Activated T-helper 17 cell treated with anti-CD3 and anti-CD28 coated beads, Interleukin-2, amount 50 U/mL, for 72 hours (primary cell): ENCODE results near the gene CREB5. TPM values are rescaled to one million over a fixed set of nuclear protein-coding genes. Genes with fewer than 3 reads are reported as not detected.
"Not testable (repeated sequence)": the region's sequence is repeated elsewhere in the genome, so short reads cannot be mapped to it uniquely, and the experiment has no call there.

Experiments used
- ATAC-seq: fragments of 150-1000 bp; cut with Tn5 transposase; replicated peaks from 2 replicates; pipeline ENCODE4 v1.10.0; 2021; ENCODE audit warnings: mild to moderate bottlenecking, moderate library complexity
- H3K27ac Mint-ChIP-seq: one replicate; pipeline ENCODE4 v1.8.0; 2022; ENCODE audit warnings: mixed read lengths
- H3K27me3 Mint-ChIP-seq: one replicate; pipeline ENCODE4 v1.8.0; 2022; ENCODE audit warnings: mixed read lengths
- H3K36me3 Mint-ChIP-seq: one replicate; pipeline ENCODE4 v1.8.0; 2022; ENCODE audit warnings: low read depth, mild to moderate bottlenecking, mixed read lengths
- H3K4me1 Mint-ChIP-seq: one replicate; pipeline ENCODE4 v1.8.0; 2022; ENCODE audit warnings: mixed read lengths
- H3K4me3 Mint-ChIP-seq: one replicate; pipeline ENCODE4 v1.8.0; 2022; ENCODE audit warnings: mild to moderate bottlenecking, mixed read lengths
- H3K9me3 Mint-ChIP-seq: one replicate; pipeline ENCODE4 v1.8.0; 2022; ENCODE audit warnings: mixed read lengths
- total RNA-seq, 2 donors: library from RNA; stranded (reverse); gene quantifications; one replicate each; pipeline ENCODE4 v1.2.3, GENCODE V29; 2022

CREB5 gene
- total RNA-seq, 2 donors from 2014 or later, result 0.02 TPM; not detected in 1

GRCh38 chr7:28807396-28807994, 395.2 kb downstream of the CREB5 start:
- no peak for ATAC-seq
- H3K4me3 Mint-ChIP-seq, result no peak overlapping the region
- H3K27me3 Mint-ChIP-seq, result no peaks in the 10 kb centered on the region
- H3K36me3 Mint-ChIP-seq, result no peaks in the 10 kb centered on the region
- H3K9me3 Mint-ChIP-seq, result no peaks in the 10 kb centered on the region
- no peak overlapping the region for H3K27ac Mint-ChIP-seq
- no peaks in the 10 kb centered on the region for H3K4me1 Mint-ChIP-seq

GRCh38 chr7:28808796-28809533, 396.6 kb downstream of the CREB5 start:
- Mint-ChIP-seq H3K27ac (no peak overlapping the region), H3K27me3 (no peaks in the 10 kb centered on the region), H3K36me3 (no peaks in the 10 kb centered on the region), H3K9me3 (no peaks in the 10 kb centered on the region), H3K4me3 (no peak overlapping the region), H3K4me1 (no peaks in the 10 kb centered on the region)
- ATAC-seq, result no peak

GRCh38 chr7:28811008-28811407, 398.7 kb downstream of the CREB5 start:
- Mint-ChIP-seq H3K4me1 (no peaks in the 10 kb centered on the region), H3K36me3 (no peaks in the 10 kb centered on the region), H3K9me3 (no peaks in the 10 kb centered on the region), H3K27ac (no peak overlapping the region), H3K4me3 (no peak overlapping the region), H3K27me3 (no peaks in the 10 kb centered on the region)
- no peak for ATAC-seq

- Mint-ChIP-seq H3K4me3 (no peak overlapping the region), H3K27me3 (no peaks in the 10 kb centered on the region), H3K4me1 (no peaks in the 10 kb centered on the region), H3K27ac (no peak overlapping the region), H3K36me3 (no peaks in the 10 kb centered on the region), H3K9me3 (no peaks in the 10 kb centered on the region)
- no peak for ATAC-seq
Measured at GRCh38 chr7:28811701-28812430, 399.5 kb downstream of the CREB5 start.

- ATAC-seq, result no peak
- no peaks in the 10 kb centered on the region for H3K4me1 Mint-ChIP-seq
- H3K36me3 Mint-ChIP-seq, result no peaks in the 10 kb centered on the region
- no peak overlapping the region for H3K4me3 Mint-ChIP-seq
- no peak overlapping the region for H3K27ac Mint-ChIP-seq
- H3K9me3 Mint-ChIP-seq, result no peaks in the 10 kb centered on the region
- no peaks in the 10 kb centered on the region for H3K27me3 Mint-ChIP-seq
Measured at GRCh38 chr7:28812616-28813015, 400.3 kb downstream of the CREB5 start.

GRCh38 chr7:28813243-28813962, 401.1 kb downstream of the CREB5 start:
- ATAC-seq, result no peak
- Mint-ChIP-seq H3K27ac (no peak overlapping the region), H3K4me3 (no peak overlapping the region), H3K36me3 (no peaks in the 10 kb centered on the region), H3K4me1 (no peaks in the 10 kb centered on the region), H3K9me3 (no peaks in the 10 kb centered on the region), H3K27me3 (no peaks in the 10 kb centered on the region)

- ATAC-seq, result no peak
- H3K9me3 Mint-ChIP-seq, result no peaks in the 10 kb centered on the region
- no peaks in the 10 kb centered on the region for H3K36me3 Mint-ChIP-seq
- no peaks in the 10 kb centered on the region for H3K27me3 Mint-ChIP-seq
- no peak overlapping the region for H3K4me3 Mint-ChIP-seq
- no peaks in the 10 kb centered on the region for H3K4me1 Mint-ChIP-seq
- no peak overlapping the region for H3K27ac Mint-ChIP-seq
Measured at GRCh38 chr7:28815369-28815927, 403.1 kb downstream of the CREB5 start.

- no peak overlapping the region for H3K27ac Mint-ChIP-seq
Measured at GRCh38 chr7:28815928-28816373, 403.6 kb downstream of the CREB5 start.

GRCh38 chr7:28818996-28819395, 406.7 kb downstream of the CREB5 start:
- Mint-ChIP-seq H3K36me3 (no peaks in the 10 kb centered on the region), H3K4me3 (no peak overlapping the region), H3K4me1 (no peaks in the 10 kb centered on the region), H3K27me3 (peaks cover 11% of the 10 kb centered on the region), H3K27ac (no peak overlapping the region), H3K9me3 (no peaks in the 10 kb centered on the region)
- ATAC-seq, result no peak

More at GRCh38 chr7:28815928-28816373, 403.6 kb downstream of the CREB5 start:
- Mint-ChIP-seq H3K9me3 (no peaks in the 10 kb centered on the region), H3K4me1 (no peaks in the 10 kb centered on the region), H3K27me3 (no peaks in the 10 kb centered on the region), H3K36me3 (no peaks in the 10 kb centered on the region), H3K4me3 (no peak overlapping the region)
- no peak for ATAC-seq

GRCh38 chr7:28823582-28823981, 411.3 kb downstream of the CREB5 start:
- Mint-ChIP-seq H3K9me3 (peaks cover 6% of the 10 kb centered on the region), H3K36me3 (no peaks in the 10 kb centered on the region), H3K4me1 (no peaks in the 10 kb centered on the region), H3K27ac (no peak overlapping the region), H3K27me3 (peaks cover 21% of the 10 kb centered on the region), H3K4me3 (no peak overlapping the region)
- no peak for ATAC-seq

- H3K4me1 Mint-ChIP-seq, H3K36me3 Mint-ChIP-seq, H3K27ac Mint-ChIP-seq, ATAC-seq, H3K4me3 Mint-ChIP-seq: not testable (repeated sequence)
- Mint-ChIP-seq H3K27me3 (peaks cover 29% of the 10 kb centered on the region), H3K9me3 (peaks cover 14% of the 10 kb centered on the region)
Measured at GRCh38 chr7:28825817-28826448, 413.6 kb downstream of the CREB5 start.

- Mint-ChIP-seq H3K27ac (no peak overlapping the region), H3K36me3 (no peaks in the 10 kb centered on the region), H3K4me3 (no peak overlapping the region), H3K27me3 (peaks cover 21% of the 10 kb centered on the region), H3K9me3 (peaks cover 14% of the 10 kb centered on the region), H3K4me1 (no peaks in the 10 kb centered on the region)
- ATAC-seq, result no peak
Measured at GRCh38 chr7:28830846-28831245, 418.5 kb downstream of the CREB5 start.

GRCh38 chr7:28832669-28833068, 420.4 kb downstream of the CREB5 start:
- Mint-ChIP-seq H3K9me3 (peaks cover 8% of the 10 kb centered on the region), H3K27me3 (peaks cover 13% of the 10 kb centered on the region), H3K27ac (no peak overlapping the region), H3K36me3 (no peaks in the 10 kb centered on the region), H3K4me3 (no peak overlapping the region), H3K4me1 (no peaks in the 10 kb centered on the region)
- no peak for ATAC-seq

- no peak for ATAC-seq
- Mint-ChIP-seq H3K36me3 (no peaks in the 10 kb centered on the region), H3K9me3 (no peaks in the 10 kb centered on the region), H3K4me3 (no peak overlapping the region), H3K27me3 (peaks cover 5% of the 10 kb centered on the region), H3K27ac (no peak overlapping the region), H3K4me1 (no peaks in the 10 kb centered on the region)
Measured at GRCh38 chr7:28835800-28836199, 423.5 kb downstream of the CREB5 start.
